Neuronal stem cell (in vitro differentiated cells): ENCODE results near the gene PACSIN2.

Experiments
- DNase-seq: peaks from one replicate; pipeline ENCODE4 v3.0.0-alpha.2; 2013; ENCODE audit warnings: low spot score
- H2AFZ ChIP-seq: one replicate; pipeline ENCODE4 v1.6.1; 2013; ENCODE audit warnings: mild to moderate bottlenecking, low read length, inconsistent platforms
- H2AK5ac ChIP-seq: 2 replicates; pipeline ENCODE4 v1.6.1; 2013; ENCODE audit warnings: low read depth, mild to moderate bottlenecking, inconsistent platforms, low read length, moderate library complexity, mixed read lengths
- H2BK120ac ChIP-seq: 2 replicates; pipeline ENCODE4 v1.6.1; 2013; ENCODE audit warnings: low read depth, mild to moderate bottlenecking, inconsistent platforms, low read length, moderate library complexity, mixed read lengths
- H2BK12ac ChIP-seq: one replicate; pipeline ENCODE4 v1.6.1; 2013; ENCODE audit warnings: low read length, inconsistent platforms
- H2BK15ac ChIP-seq: 2 replicates; pipeline ENCODE4 v1.6.1; 2013; ENCODE audit warnings: mild to moderate bottlenecking, low read length, inconsistent platforms, mixed read lengths
- H2BK5ac ChIP-seq: one replicate; pipeline ENCODE4 v1.6.1; 2013; ENCODE audit warnings: inconsistent platforms, mild to moderate bottlenecking, low read length, moderate library complexity
- H3K14ac ChIP-seq: one replicate; pipeline ENCODE4 v1.6.1; 2013; ENCODE audit warnings: low read length, inconsistent platforms
- H3K18ac ChIP-seq: 2 replicates; pipeline ENCODE4 v1.6.1; 2013; ENCODE audit warnings: low read length, inconsistent platforms
- H3K23ac ChIP-seq: 2 replicates; pipeline ENCODE4 v1.6.1; 2013; ENCODE audit warnings: low read depth, mild to moderate bottlenecking, mixed read lengths, low read length, inconsistent platforms; ENCODE audit not compliant: poor library complexity
- H3K27ac ChIP-seq: replicated peaks from 3 replicates; pipeline ENCODE4 v1.5.1; 2013; ENCODE audit warnings: low read length, inconsistent platforms
- H3K27me3 ChIP-seq, 3 experiments: 2 replicates each; pipeline ENCODE4 v1.6.1; 2013; ENCODE audit warnings: low read length in 3 of 3, mild to moderate bottlenecking in 2 of 3, inconsistent platforms in 1 of 3, low read depth in 1 of 3, mixed read lengths in 1 of 3, moderate library complexity in 1 of 3; ENCODE audit not compliant: control insufficient read depth in 3 of 3, insufficient read depth in 3 of 3
- H3K36me3 ChIP-seq, 2 donors: replicated peaks in 1 of 2; 2 replicates each; pipeline ENCODE4 v1.6.1; 2013; ENCODE audit warnings: low read length in 2 of 2; ENCODE audit not compliant: control insufficient read depth in 2 of 2, insufficient read depth in 2 of 2
- H3K4ac ChIP-seq: 2 replicates; pipeline ENCODE4 v1.6.1; 2013; ENCODE audit warnings: inconsistent platforms, mild to moderate bottlenecking, low read length, moderate library complexity
- H3K4me1 ChIP-seq, 2 donors: 1 replicate in 1 of 2; 2 replicates in 1 of 2; pipeline ENCODE4 v1.6.1; 2013; ENCODE audit warnings: low read length in 2 of 2, low read depth in 1 of 2; ENCODE audit not compliant: control insufficient read depth in 2 of 2, insufficient read depth in 1 of 2
- H3K4me2 ChIP-seq: one replicate; pipeline ENCODE4 v1.6.1; 2013; ENCODE audit warnings: mild to moderate bottlenecking, low read length, inconsistent platforms; ENCODE audit not compliant: insufficient read depth, poor library complexity, severe bottlenecking
- H3K4me3 ChIP-seq, 2 donors: 2 replicates each; pipeline ENCODE4 v1.5.1; 2013; ENCODE audit warnings: low read length in 2 of 2, mild to moderate bottlenecking in 2 of 2, inconsistent platforms in 1 of 2, moderate library complexity in 1 of 2
- H3K79me1 ChIP-seq: one replicate; pipeline ENCODE4 v1.6.1; 2013; ENCODE audit warnings: low read depth, mild to moderate bottlenecking, inconsistent platforms, low read length, moderate library complexity
- H3K9ac ChIP-seq: one replicate; pipeline ENCODE4 v1.6.1; 2013; ENCODE audit warnings: mild to moderate bottlenecking, low read depth, low read length, inconsistent platforms; ENCODE audit not compliant: poor library complexity
- H3K9me3 ChIP-seq, 2 donors: replicated peaks in 1 of 2; 2 replicates each; pipeline versions ENCODE3 to v1.6.1; 2013; ENCODE audit warnings: low read length in 2 of 2, mild to moderate bottlenecking in 2 of 2, inconsistent platforms in 1 of 2, low read depth in 1 of 2, mixed read lengths in 1 of 2, moderate library complexity in 1 of 2; ENCODE audit not compliant: control insufficient read depth in 2 of 2, insufficient read depth in 1 of 2
- H4K8ac ChIP-seq: one replicate; pipeline ENCODE4 v1.6.1; 2013; ENCODE audit warnings: low read depth, mild to moderate bottlenecking, inconsistent platforms, low read length, moderate library complexity
- H4K91ac ChIP-seq: one replicate; pipeline ENCODE4 v1.6.1; 2013; ENCODE audit warnings: low read length, low read depth, mild to moderate bottlenecking, inconsistent platforms; ENCODE audit not compliant: poor library complexity
- WGBS, 2 donors: extraction: QIAGEN DNeasy Blood & Tissue Kit; methylation state at CpG; one replicate each; pipeline ENCODE4 v1.1.7; 2013; ENCODE audit warnings: missing lambda C conversion rate in 2 of 2, mixed read lengths in 1 of 2; ENCODE audit not compliant: insufficient read length in 2 of 2, insufficient replicate concordance in 1 of 2; ENCODE audit errors: extremely low coverage in 2 of 2; 5-methylcytosine and 5-hydroxymethylcytosine counted together

Gene PACSIN2

DNA sequence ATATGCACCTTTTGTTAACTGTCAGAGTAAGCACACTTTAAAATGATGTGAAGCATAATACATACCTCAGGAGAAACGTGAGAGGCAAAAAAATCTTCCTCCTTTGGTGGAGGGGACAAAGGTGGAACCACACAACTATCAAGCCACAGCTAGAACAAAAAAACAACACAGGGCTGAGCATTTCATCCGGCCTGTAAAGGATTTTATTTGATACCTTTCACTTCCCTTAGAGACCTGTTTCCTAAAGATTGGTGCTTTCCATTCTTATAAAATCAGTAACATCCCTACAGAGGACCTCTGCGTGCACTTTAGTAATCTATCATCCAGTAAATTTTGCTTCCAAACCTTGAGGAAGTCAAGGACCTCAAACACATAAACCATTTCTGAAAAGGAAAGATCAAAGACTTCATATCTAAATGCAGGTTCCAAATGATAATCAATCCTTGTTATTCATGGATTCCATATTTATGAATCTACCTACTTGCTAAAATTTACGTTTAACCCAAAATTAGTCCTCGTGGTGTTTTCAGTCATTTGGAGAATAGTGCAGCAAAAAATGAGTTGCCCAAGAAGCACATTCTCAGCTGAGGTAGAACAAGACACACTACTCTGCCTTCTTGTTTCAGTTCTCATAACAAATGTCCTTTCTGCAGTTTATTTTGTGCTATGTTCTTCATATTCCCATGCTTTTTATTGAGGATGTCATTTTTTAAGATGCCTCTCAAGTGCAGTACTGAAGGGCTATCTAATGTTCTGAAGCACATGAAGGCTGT is 180.6 kb downstream of the PACSIN2 start:
- Histone ChIP-seq H2BK120ac (no peak overlapping the region), H3K14ac (no peak overlapping the region), H2AFZ (no peak overlapping the region), H3K4me3 (no peak overlapping the region), H2AK5ac (no peak overlapping the region), H3K27me3 (no peaks in the 10 kb centered on the region), H4K8ac (no peak overlapping the region), H3K4me2 (no peak overlapping the region), H3K18ac (no peak overlapping the region), H2BK15ac (no peak overlapping the region), H2BK12ac (no peak overlapping the region), H3K4me1 (no peaks in the 10 kb centered on the region), H3K27ac (no peak overlapping the region), H3K36me3 (peaks cover 6 to 87% of the 10 kb centered on the region in 2 donors), H3K4ac (no peak overlapping the region), H3K23ac (no peak overlapping the region), H4K91ac (no peak overlapping the region), H3K9ac (no peak overlapping the region), H3K9me3 (no peaks in the 10 kb centered on the region), H2BK5ac (no peak overlapping the region), H3K79me1 (no peaks in the 10 kb centered on the region)
- no CpG with 5 or more reads among the region's 5 CpGs for WGBS, 2 donors
- DNase-seq, result no peak

DNA sequence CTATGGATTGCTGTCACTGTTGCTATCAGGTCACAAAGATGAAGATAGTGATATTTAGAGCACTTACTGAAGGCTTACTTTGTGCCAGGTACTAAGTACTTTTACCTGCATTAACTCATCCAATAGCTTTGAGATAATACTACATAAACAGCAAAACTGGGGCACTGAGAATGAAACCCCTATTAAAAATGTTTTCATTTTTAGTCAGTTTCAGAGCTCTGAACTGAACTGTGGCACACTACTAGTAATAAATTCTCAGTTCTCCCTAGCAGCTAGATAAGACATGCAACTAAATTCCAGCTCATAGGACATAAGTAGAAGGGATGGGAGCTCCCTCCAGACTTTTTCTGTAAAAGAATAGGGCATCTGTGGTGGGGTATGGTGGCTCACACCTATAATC is 181.8 kb downstream of the PACSIN2 start:
- Histone ChIP-seq H2AFZ (no peak overlapping the region), H3K23ac (no peak overlapping the region), H4K91ac (no peak overlapping the region), H3K4me1 (no peaks in the 10 kb centered on the region), H3K14ac (no peak overlapping the region), H2BK12ac (no peak overlapping the region), H2BK5ac (no peak overlapping the region), H3K18ac (no peak overlapping the region), H3K27me3 (no peaks in the 10 kb centered on the region), H3K4me3 (no peak overlapping the region), H2AK5ac (no peak overlapping the region), H3K4ac (no peak overlapping the region), H2BK15ac (no peak overlapping the region), H2BK120ac (no peak overlapping the region), H3K27ac (no peak overlapping the region), H3K79me1 (no peaks in the 10 kb centered on the region), H3K9me3 (no peaks in the 10 kb centered on the region), H3K9ac (no peak overlapping the region), H3K4me2 (no peak overlapping the region), H3K36me3 (peaks cover 8 to 86% of the 10 kb centered on the region in 2 donors), H4K8ac (no peak overlapping the region)
- no peak for DNase-seq

DNA sequence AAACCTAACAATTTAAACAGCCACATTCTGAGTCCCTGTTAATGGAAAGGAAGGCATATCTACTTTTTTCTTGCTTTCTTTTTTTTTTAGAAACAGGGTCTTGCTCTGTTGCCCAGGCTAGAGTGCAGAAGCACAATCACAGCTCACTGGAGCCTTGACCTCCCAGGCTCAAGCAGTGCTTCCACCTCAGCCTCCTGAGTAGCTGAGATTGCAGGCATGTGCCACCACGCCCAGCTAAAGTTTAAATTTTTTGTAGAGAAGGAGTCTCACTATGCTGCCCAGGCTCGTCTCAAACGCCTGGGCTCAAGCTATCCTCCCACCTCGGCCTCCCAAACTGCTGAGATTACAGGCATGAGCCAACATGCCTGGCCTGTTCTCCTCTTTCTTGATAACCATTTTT is 183.2 kb downstream of the PACSIN2 start:
- Histone ChIP-seq H2BK15ac (no peak overlapping the region), H2BK120ac (no peak overlapping the region), H3K18ac (no peak overlapping the region), H4K8ac (no peak overlapping the region), H3K27me3 (no peaks in the 10 kb centered on the region), H4K91ac (no peak overlapping the region), H2BK12ac (no peak overlapping the region), H3K36me3 (peaks cover 8 to 85% of the 10 kb centered on the region in 2 donors), H3K23ac (no peak overlapping the region), H3K4ac (no peak overlapping the region), H2AFZ (no peak overlapping the region), H3K4me3 (no peak overlapping the region), H3K27ac (no peak overlapping the region), H2BK5ac (no peak overlapping the region), H3K79me1 (no peaks in the 10 kb centered on the region), H3K14ac (no peak overlapping the region), H3K4me2 (no peak overlapping the region), H2AK5ac (no peak overlapping the region), H3K4me1 (no peaks in the 10 kb centered on the region), H3K9me3 (no peaks in the 10 kb centered on the region), H3K9ac (no peak overlapping the region)
- no CpG with 5 or more reads among the region's 4 CpGs for WGBS, 2 donors
- no peak for DNase-seq

DNA sequence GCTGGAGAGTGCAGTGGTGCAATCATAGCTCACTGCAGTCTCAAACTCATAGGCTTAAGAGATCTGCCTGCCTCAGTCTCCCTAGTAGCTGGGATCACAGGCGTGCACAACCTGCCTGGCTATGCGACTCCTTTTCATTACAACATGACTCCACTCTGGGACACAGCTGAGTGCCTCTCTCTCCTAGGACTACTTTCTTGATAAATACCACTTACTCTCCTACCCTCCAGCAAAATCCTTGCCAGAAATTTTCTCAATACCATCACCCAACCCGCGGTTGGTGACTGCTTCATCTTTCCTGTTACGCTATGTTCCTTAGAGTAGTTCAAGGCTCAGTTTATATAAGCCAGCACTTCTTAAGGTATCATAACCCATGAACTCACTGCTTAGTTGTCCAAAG is 184.8 kb downstream of the PACSIN2 start:
- WGBS, 2 donors, result no CpG with 5 or more reads among the region's 5 CpGs
- no peak overlapping the region for H3K9ac ChIP-seq
- H3K4me3 ChIP-seq, result no peak overlapping the region
- no peak overlapping the region for H3K18ac ChIP-seq
- no peak overlapping the region for H3K27ac ChIP-seq
- no peaks in the 10 kb centered on the region for H3K9me3 ChIP-seq
- DNase-seq, result no peak
- H3K4me1 ChIP-seq, result no peaks in the 10 kb centered on the region
- H4K91ac ChIP-seq, result no peak overlapping the region
- H2BK12ac ChIP-seq, result no peak overlapping the region
- no peak overlapping the region for H3K4me2 ChIP-seq
- H4K8ac ChIP-seq, result no peak overlapping the region
- H3K23ac ChIP-seq, result no peak overlapping the region
- no peak overlapping the region for H2AFZ ChIP-seq
- no peaks in the 10 kb centered on the region for H3K79me1 ChIP-seq
- no peak overlapping the region for H2BK120ac ChIP-seq
- H3K36me3 ChIP-seq, result peaks cover 10 to 84% of the 10 kb centered on the region in 2 donors
- H3K14ac ChIP-seq, result no peak overlapping the region
- H2BK15ac ChIP-seq, result no peak overlapping the region
- H2BK5ac ChIP-seq, result no peak overlapping the region
- no peaks in the 10 kb centered on the region for H3K27me3 ChIP-seq
- H3K4ac ChIP-seq, result no peak overlapping the region
- no peak overlapping the region for H2AK5ac ChIP-seq
